HepG2 (cell line): ENCODE results near the gene EHBP1. TPM values are rescaled to one million over a fixed set of nuclear protein-coding genes. Genes with fewer than 3 reads are reported as not detected.

Source experiments
- CBFB ChIP-seq: sonication (generic); formaldehyde crosslinking; IDR thresholded peaks from 2 replicates; pipeline ENCODE4 v1.4.0; 2020; ENCODE audit warnings: missing genetic modification reagents
- CERS6 ChIP-seq: sonication (generic); formaldehyde crosslinking; IDR thresholded peaks from 2 replicates; pipeline ENCODE4 v1.5.0; 2020; ENCODE audit warnings: missing genetic modification reagents
- ERF ChIP-seq: IDR thresholded peaks from 2 replicates; pipeline ENCODE4 v1.6.1; 2018; ENCODE audit warnings: missing biosample characterization, missing genetic modification reagents
- JUNB ChIP-seq: sonication (generic); formaldehyde crosslinking; IDR thresholded peaks from 2 replicates; pipeline ENCODE4 v1.8.0; 2022; ENCODE audit warnings: missing genetic modification reagents, mild to moderate bottlenecking, borderline replicate concordance
- LRRFIP1 ChIP-seq: sonication (generic); formaldehyde crosslinking; conservative IDR thresholded peaks from 2 replicates; pipeline ENCODE4 v1.4.0; 2020; ENCODE audit warnings: missing genetic modification reagents
- NFE2L2 ChIP-seq: fragments of 150-350 bp; IDR thresholded peaks from 2 replicates; pipeline ENCODE4 v1.6.1; 2014; ENCODE audit warnings: low read length
- ONECUT2 ChIP-seq: sonication (generic); formaldehyde crosslinking; IDR thresholded peaks from 2 replicates; pipeline ENCODE4 v1.4.0; 2020; ENCODE audit warnings: missing genetic modification reagents
- SALL2 ChIP-seq: sonication (generic); formaldehyde crosslinking; IDR thresholded peaks from 2 replicates; pipeline ENCODE4 v1.8.1; 2023; ENCODE audit warnings: mild to moderate bottlenecking, missing genetic modification reagents, inconsistent platforms
- YEATS4 ChIP-seq: sonication (generic); formaldehyde crosslinking; IDR thresholded peaks from 2 replicates; pipeline ENCODE4 v1.4.0; 2020; ENCODE audit warnings: missing genetic modification reagents, borderline replicate concordance
- ZBTB2 ChIP-seq: sonication (generic); formaldehyde crosslinking; IDR thresholded peaks from 2 replicates; pipeline ENCODE4 v1.8.0; 2022; ENCODE audit warnings: low read depth, missing genetic modification reagents
- ZBTB26 ChIP-seq: IDR thresholded peaks from 2 replicates; pipeline ENCODE4 v1.6.1; 2016; ENCODE audit warnings: missing compliant biosample characterization, missing genetic modification reagents, borderline replicate concordance
- ZBTB44 ChIP-seq: sonication (generic); formaldehyde crosslinking; IDR thresholded peaks from 2 replicates; pipeline ENCODE4 v1.4.0; 2020; ENCODE audit warnings: missing genetic modification reagents
- ZFP36L2 ChIP-seq: sonication (generic); formaldehyde crosslinking; IDR thresholded peaks from 2 replicates; pipeline ENCODE4 v1.4.0; 2020; ENCODE audit warnings: missing genetic modification reagents
- ZNF232 ChIP-seq: sonication (generic); formaldehyde crosslinking; IDR thresholded peaks from 2 replicates; pipeline ENCODE4 v1.4.0; 2020; ENCODE audit warnings: missing genetic modification reagents, borderline replicate concordance
- ZNF260 ChIP-seq: sonication (generic); formaldehyde crosslinking; IDR thresholded peaks from 2 replicates; pipeline ENCODE4 v1.4.0; 2020; ENCODE audit warnings: missing genetic modification reagents, low read depth, mild to moderate bottlenecking, borderline replicate concordance
- ZNF3 ChIP-seq: IDR thresholded peaks from 2 replicates; pipeline ENCODE4 v1.7.0; 2017; ENCODE audit warnings: inconsistent platforms
- ZNF333 ChIP-seq: sonication (generic); formaldehyde crosslinking; IDR thresholded peaks from 2 replicates; pipeline ENCODE4 v1.4.0; 2020; ENCODE audit warnings: mild to moderate bottlenecking, missing genetic modification reagents, borderline replicate concordance
- ZNF33A ChIP-seq: sonication (generic); formaldehyde crosslinking; IDR thresholded peaks from 2 replicates; pipeline ENCODE4 v1.5.1; 2020; ENCODE audit warnings: missing genetic modification reagents, mild to moderate bottlenecking, moderate library complexity, borderline replicate concordance
- ZNF441 ChIP-seq: sonication (generic); formaldehyde crosslinking; IDR thresholded peaks from 2 replicates; pipeline ENCODE4 v1.7.0; 2021; ENCODE audit warnings: missing genetic modification reagents, borderline replicate concordance
- ZNF737 ChIP-seq: sonication (generic); formaldehyde crosslinking; IDR thresholded peaks from 2 replicates; pipeline ENCODE4 v1.5.0; 2020; ENCODE audit warnings: missing genetic modification reagents, mild to moderate bottlenecking, borderline replicate concordance
- ZNF772 ChIP-seq: sonication (generic); formaldehyde crosslinking; IDR thresholded peaks from 2 replicates; pipeline ENCODE4 v1.5.0; 2020; ENCODE audit warnings: mild to moderate bottlenecking, missing genetic modification reagents
- ZNF782 ChIP-seq: sonication (generic); formaldehyde crosslinking; IDR thresholded peaks from 2 replicates; pipeline ENCODE4 v1.4.0; 2020; ENCODE audit warnings: missing genetic modification reagents, mild to moderate bottlenecking, borderline replicate concordance
- polyA plus RNA-seq, 8 experiments: library from polyadenylated mRNA; depleted of rRNA in 3 of 8; stranded (reverse) in 7 of 8; unstranded in 1 of 8; fragments of >200 nt; fragmentation: Illumina TruSeq in 4 of 8; extraction: Trizol in 4 of 8; gene quantifications; 2 replicates each; pipeline versions ENCODE4 v1.2.1 to v1.2.3, GENCODE V29; 2011 to 2016; ENCODE audit warnings: low read depth in 4 of 8, missing spikeins in 1 of 8, mixed read lengths in 1 of 8; ENCODE audit not compliant: insufficient read depth in 1 of 8
- total RNA-seq, 5 experiments: library from RNA; depleted of rRNA; stranded (reverse); fragments of >200 nt; fragmentation: Illumina TruSeq; extraction: Trizol; gene quantifications; 2 replicates each; pipeline ENCODE4 v1.2.3, GENCODE V29; 2016; ENCODE audit warnings: low read depth in 1 of 5

The EHBP1 gene
- total and polyA plus RNA-seq, 2 of the 13 experiments (the other 11 are each of a cell fraction or from before 2014, with no cell fraction given) = 93.5 to 146 TPM

GRCh38 chr2:62774555-62775366, 69.2 kb downstream of the EHBP1 start (continued):
- no peak for TF ChIP-seq LRRFIP1
- no peak for TF ChIP-seq ZNF232 (CRISPR knock-in tag)
- TF ChIP-seq ZNF333 (CRISPR knock-in tag) = no peak
- TF ChIP-seq CBFB = no peak
- TF ChIP-seq ZBTB26 (CRISPR knock-in tag) = no peak
- no peak for TF ChIP-seq ZNF772
- TF ChIP-seq ZNF3 (CRISPR knock-in tag) = no peak; the same call in 1 of the 2 replicates
- no peak for TF ChIP-seq ZNF33A (CRISPR knock-in tag)
- no peak for TF ChIP-seq JUNB (CRISPR knock-in tag)
- TF ChIP-seq ONECUT2 (CRISPR knock-in tag) = no peak
- TF ChIP-seq CERS6 (CRISPR knock-in tag) = no peak
- no peak for TF ChIP-seq SALL2 (CRISPR knock-in tag)
- peak; percentile 65; the same call in 1 of the 2 replicates for TF ChIP-seq ERF (CRISPR knock-in tag)
- no peak for TF ChIP-seq ZNF441 (CRISPR knock-in tag)
- no peak for TF ChIP-seq ZFP36L2 (CRISPR knock-in tag)
- peak; percentile 59 for TF ChIP-seq NFE2L2
- TF ChIP-seq ZBTB2 (CRISPR knock-in tag) = no peak
- TF ChIP-seq ZNF260 (CRISPR knock-in tag) = no peak
- no peak for TF ChIP-seq ZNF737 (CRISPR knock-in tag)
- TF ChIP-seq YEATS4 (CRISPR knock-in tag) = no peak
- TF ChIP-seq ZBTB44 (CRISPR knock-in tag) = no peak
- no peak for TF ChIP-seq ZNF782 (CRISPR knock-in tag)
